Hematopoietic multipotent progenitor cell treated with erythropoietin and hydrocortisone succinate and interleukin-3 and kit ligand, for 4 days (in vitro differentiated cells): ENCODE measurements around the gene MCMBP.

Experiments used
- DNase-seq: peaks from one replicate; pipeline ENCODE4 v3.0.0-alpha.2; 2015

Gene MCMBP

DNA sequence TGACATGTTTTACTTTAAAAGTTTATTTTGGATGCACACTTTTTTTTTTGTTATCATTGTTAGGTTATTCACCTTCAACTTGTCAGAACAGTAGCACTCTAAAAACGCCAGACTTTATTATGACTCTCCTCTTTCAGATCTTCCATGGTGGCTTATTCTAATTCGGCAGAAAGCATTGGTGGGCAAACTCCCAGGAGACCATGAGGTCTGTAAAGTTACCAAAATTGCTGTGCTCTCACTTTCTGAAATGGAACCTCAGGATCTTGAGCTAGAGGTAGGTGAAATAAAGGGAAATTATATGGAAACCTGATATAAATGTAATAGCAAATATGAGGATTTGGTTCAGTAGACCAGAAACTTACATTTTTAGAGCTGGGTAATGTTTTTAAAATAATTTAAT, 91.1 kb downstream of the MCMBP start:
- DNase-seq: no peak

DNA sequence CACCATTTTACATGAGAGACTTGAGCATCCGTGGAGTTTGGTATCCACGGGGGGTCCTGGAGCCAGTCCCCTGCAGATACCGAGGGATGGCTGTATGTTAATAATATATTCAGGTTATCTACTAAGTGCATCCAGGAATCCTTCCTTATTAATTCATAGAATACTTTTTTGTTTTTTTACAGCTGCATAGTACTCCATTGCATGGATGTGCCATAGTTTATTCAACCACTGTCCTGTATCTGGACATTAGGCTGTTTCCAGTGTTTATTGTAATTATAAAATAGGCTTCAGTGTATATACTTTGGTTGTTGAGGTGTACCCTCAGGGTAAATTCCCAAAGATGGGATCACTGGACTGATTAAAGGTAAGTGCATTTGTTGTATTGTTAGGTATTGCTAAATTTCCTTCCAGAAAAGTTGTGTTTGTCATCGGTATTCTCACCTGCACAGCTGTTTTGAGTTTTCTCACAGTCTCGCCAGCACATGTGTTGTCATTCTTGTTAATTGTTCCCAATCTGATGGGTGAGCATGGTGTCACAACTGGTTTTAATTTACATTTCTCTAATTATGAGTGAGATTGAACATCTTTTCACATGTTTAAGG, 91.7 kb downstream of the MCMBP start:
- no peak for DNase-seq
